Panc1 (cell line): ENCODE measurements around the gene TBC1D10B. TPM values are rescaled to one million over a fixed set of nuclear protein-coding genes. Genes with fewer than 3 reads are reported as not detected.

ENCODE experiments used
- ATAC-seq: fragments of 200-7000 bp; cut with Tn5 transposase; 2 replicates; pipeline ENCODE4 v1.9.1; 2020; ENCODE audit warnings: mild to moderate bottlenecking, moderate library complexity
- BruUV-seq: library from RNA; stranded (reverse); fragments of 400-500 nt; replicated peaks from 2 replicates; lab custom pipeline; 2021; lab: Mats Ljungman, UMichigan
- CTCF ChIA-PET: fragments of 300-600 bp; sonication (Branson Sonifier 250); formaldehyde crosslinking; loops from one replicate; lab custom pipeline; 2022; ENCODE audit warnings: antibody characterized with exemption; lab: Charles Lee
- POLR2A ChIA-PET: fragments of 300-600 bp; sonication (Branson Sonifier 250); formaldehyde crosslinking; loops from one replicate; lab custom pipeline; 2022; ENCODE audit warnings: antibody characterized with exemption; lab: Charles Lee
- DNase-seq: peaks from one replicate; pipeline ENCODE4 v3.0.0-alpha.2; 2010; ENCODE audit warnings: low read depth, low spot score
- H3K27ac ChIP-seq: 2 replicates; pipeline ENCODE4 v1.5.1; 2011; ENCODE audit warnings: mild to moderate bottlenecking, low read length, inconsistent platforms
- H3K27me3 ChIP-seq: fragments of 200-500 bp; sonication (Bioruptor generic); 2 replicates; pipeline ENCODE4 v1.6.0; 2014; ENCODE audit warnings: low read length, inconsistent platforms; ENCODE audit not compliant: control insufficient read depth, insufficient read depth
- H3K36me3 ChIP-seq: fragments of 200-500 bp; sonication (Bioruptor generic); 2 replicates; pipeline ENCODE4 v1.5.1; 2014; ENCODE audit warnings: inconsistent platforms, mild to moderate bottlenecking, low read length, moderate library complexity; ENCODE audit not compliant: control insufficient read depth, insufficient read depth
- H3K4me1 ChIP-seq: 2 replicates; pipeline ENCODE4 v1.5.1; 2011; ENCODE audit warnings: inconsistent platforms, mild to moderate bottlenecking, low read length, moderate library complexity; ENCODE audit not compliant: control insufficient read depth, insufficient read depth
- H3K4me3 ChIP-seq, 2 experiments: 2 replicates each; pipeline ENCODE4 v1.5.1; 2011 to 2012; ENCODE audit warnings: low read depth in 2 of 2, low read length in 2 of 2, mild to moderate bottlenecking in 2 of 2, inconsistent platforms in 1 of 2, moderate library complexity in 1 of 2
- H3K9me3 ChIP-seq: fragments of 200-500 bp; sonication (Bioruptor generic); 2 replicates; pipeline ENCODE4 v1.5.1; 2014; ENCODE audit warnings: low read depth, mild to moderate bottlenecking, inconsistent platforms, low read length, moderate library complexity; ENCODE audit not compliant: control insufficient read depth, insufficient read depth
- POLR2AphosphoS5 ChIP-seq: IDR thresholded peaks from 2 replicates; pipeline ENCODE4 v1.6.1; 2012; ENCODE audit warnings: mild to moderate bottlenecking, low read depth, low read length, moderate library complexity
- SIN3A ChIP-seq: IDR thresholded peaks from 2 replicates; pipeline ENCODE4 v1.6.1; 2012; ENCODE audit warnings: low read depth, mild to moderate bottlenecking, low read length, moderate library complexity, borderline replicate concordance; ENCODE audit not compliant: insufficient read depth
- TCF7L2 ChIP-seq: IDR thresholded peaks from 2 replicates; pipeline ENCODE4 v1.6.1; 2011; ENCODE audit warnings: mild to moderate bottlenecking, low read depth, low read length, inconsistent platforms
- in situ Hi-C: cut with HindIII; loops from 2 replicates; pipeline ENCODE4 v1.10.0; 2016; ENCODE audit warnings: low sequenced_read_pairs, low pct_unique_long_range_greater_than_20kb
- intact Hi-C: fragments of 100-400 bp; cut with micrococcal nuclease; formaldehyde crosslinking; loops from one replicate; pipeline ENCODE4 v1.10.0; 2022; ENCODE audit not compliant: unreplicated experiment
- total RNA-seq: library from RNA; stranded (reverse); gene quantifications from one replicate; pipeline ENCODE4 v1.2.1, GENCODE V29; 2021; ENCODE audit not compliant: unreplicated experiment
- TF ChIP-seq, protein P1 (sequence below): fragments of 450-650 bp; IDR thresholded peaks from 2 replicates; pipeline ENCODE4 v1.5.1; 2017; ENCODE audit warnings: mild to moderate bottlenecking
- TF ChIP-seq, protein P2 (sequence below), 2 experiments: IDR thresholded peaks; 2 replicates each; pipeline ENCODE4 v1.6.1; 2011 to 2012; ENCODE audit warnings: low read depth in 2 of 2, control low read depth in 1 of 2, low read length in 1 of 2, mild to moderate bottlenecking in 1 of 2, moderate library complexity in 1 of 2; ENCODE audit not compliant: insufficient read depth in 1 of 2

The TBC1D10B gene
- total RNA-seq, 1 experiment from 2014 or later = 52.6 TPM

DNA sequence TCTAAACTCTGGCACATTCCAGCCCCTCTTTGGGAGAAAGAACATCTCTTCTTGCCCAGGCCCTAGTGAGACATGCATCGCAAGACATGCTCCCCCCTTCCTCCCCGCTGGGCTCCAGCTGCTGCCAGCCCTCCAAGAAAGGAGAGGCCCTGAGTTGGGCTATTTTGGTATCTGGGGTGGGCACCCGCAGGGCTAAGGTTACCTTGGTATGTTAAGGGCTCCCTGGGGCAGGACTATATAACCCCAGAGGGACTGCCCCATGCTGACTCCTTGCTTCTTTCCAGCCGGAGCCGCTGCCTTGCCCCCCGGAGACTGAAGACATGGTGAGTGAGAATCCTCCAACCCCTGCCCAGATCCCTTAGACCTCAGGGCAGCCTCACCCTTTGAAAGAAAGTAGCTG is 4.2 kb upstream of the TBC1D10B start, which contains the start of gene MYL11:
TSS of gene MYL11 (plus strand) at position 265 of the 400 bp plus-strand sequence. CDS start at position 321, 56 bp downstream.
- peaks cover 10% of the 10 kb centered on the region for H3K4me1 ChIP-seq
- TF ChIP-seq SIN3A (no peak), TCF7L2 (no peak), POLR2AphosphoS5 (no peak)
- TF ChIP-seq, protein P1, sequence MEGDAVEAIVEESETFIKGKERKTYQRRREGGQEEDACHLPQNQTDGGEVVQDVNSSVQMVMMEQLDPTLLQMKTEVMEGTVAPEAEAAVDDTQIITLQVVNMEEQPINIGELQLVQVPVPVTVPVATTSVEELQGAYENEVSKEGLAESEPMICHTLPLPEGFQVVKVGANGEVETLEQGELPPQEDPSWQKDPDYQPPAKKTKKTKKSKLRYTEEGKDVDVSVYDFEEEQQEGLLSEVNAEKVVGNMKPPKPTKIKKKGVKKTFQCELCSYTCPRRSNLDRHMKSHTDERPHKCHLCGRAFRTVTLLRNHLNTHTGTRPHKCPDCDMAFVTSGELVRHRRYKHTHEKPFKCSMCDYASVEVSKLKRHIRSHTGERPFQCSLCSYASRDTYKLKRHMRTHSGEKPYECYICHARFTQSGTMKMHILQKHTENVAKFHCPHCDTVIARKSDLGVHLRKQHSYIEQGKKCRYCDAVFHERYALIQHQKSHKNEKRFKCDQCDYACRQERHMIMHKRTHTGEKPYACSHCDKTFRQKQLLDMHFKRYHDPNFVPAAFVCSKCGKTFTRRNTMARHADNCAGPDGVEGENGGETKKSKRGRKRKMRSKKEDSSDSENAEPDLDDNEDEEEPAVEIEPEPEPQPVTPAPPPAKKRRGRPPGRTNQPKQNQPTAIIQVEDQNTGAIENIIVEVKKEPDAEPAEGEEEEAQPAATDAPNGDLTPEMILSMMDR = no peak
- TF ChIP-seq, protein P2, sequence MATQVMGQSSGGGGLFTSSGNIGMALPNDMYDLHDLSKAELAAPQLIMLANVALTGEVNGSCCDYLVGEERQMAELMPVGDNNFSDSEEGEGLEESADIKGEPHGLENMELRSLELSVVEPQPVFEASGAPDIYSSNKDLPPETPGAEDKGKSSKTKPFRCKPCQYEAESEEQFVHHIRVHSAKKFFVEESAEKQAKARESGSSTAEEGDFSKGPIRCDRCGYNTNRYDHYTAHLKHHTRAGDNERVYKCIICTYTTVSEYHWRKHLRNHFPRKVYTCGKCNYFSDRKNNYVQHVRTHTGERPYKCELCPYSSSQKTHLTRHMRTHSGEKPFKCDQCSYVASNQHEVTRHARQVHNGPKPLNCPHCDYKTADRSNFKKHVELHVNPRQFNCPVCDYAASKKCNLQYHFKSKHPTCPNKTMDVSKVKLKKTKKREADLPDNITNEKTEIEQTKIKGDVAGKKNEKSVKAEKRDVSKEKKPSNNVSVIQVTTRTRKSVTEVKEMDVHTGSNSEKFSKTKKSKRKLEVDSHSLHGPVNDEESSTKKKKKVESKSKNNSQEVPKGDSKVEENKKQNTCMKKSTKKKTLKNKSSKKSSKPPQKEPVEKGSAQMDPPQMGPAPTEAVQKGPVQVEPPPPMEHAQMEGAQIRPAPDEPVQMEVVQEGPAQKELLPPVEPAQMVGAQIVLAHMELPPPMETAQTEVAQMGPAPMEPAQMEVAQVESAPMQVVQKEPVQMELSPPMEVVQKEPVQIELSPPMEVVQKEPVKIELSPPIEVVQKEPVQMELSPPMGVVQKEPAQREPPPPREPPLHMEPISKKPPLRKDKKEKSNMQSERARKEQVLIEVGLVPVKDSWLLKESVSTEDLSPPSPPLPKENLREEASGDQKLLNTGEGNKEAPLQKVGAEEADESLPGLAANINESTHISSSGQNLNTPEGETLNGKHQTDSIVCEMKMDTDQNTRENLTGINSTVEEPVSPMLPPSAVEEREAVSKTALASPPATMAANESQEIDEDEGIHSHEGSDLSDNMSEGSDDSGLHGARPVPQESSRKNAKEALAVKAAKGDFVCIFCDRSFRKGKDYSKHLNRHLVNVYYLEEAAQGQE (IDR thresholded peaks at IDR 0.05; ENCODE audit: insufficient read depth in 1 of 2, low read depth in 2 of 2, low read length in 1 of 2) = no peak
- no peak within 1 kb of the TSS for H3K27ac ChIP-seq
- no peaks in the 10 kb centered on the region for H3K9me3 ChIP-seq
- CTCF ChIA-PET = no interaction called here
- in situ Hi-C loops = no loop called here
- no peaks in the 10 kb centered on the region; the same call in 1 of the 2 replicates for H3K36me3 ChIP-seq
- BruUV-seq = no TSS peak
- no peak within 1 kb of the TSS for H3K4me3 ChIP-seq
- intact Hi-C loops = no loop called here
- ATAC-seq (no peak), DNase-seq (no peak)
- POLR2A ChIA-PET = interaction anchor here (0.5 kb wide), 1 partner anchor 52 kb away, joined by 14 read pairs; no protein-coding TSS in a partner anchor
- no peaks in the 10 kb centered on the region for H3K27me3 ChIP-seq

DNA sequence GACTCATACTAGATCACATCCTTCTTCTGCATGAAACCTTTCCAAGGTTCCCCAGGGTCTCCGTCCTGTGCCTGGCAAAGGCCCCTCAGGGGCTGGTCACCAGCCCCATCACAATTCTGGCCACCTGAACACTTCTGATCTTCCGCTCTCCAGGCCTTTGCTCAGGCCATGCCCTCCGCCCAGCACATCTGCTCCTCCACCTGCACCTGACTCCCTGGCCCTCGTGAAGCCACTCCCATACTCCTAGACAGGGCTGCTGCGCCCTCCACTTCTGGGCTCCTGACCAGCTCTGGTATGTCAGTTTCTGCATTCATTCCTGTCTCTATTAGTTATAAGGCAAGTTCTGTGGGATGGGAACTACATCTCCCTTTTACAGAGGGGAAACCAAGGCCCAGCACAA is 2.4 kb upstream of the TBC1D10B start:
- in situ Hi-C loops = no loop called here

More for the DNA sequence above, 2.4 kb upstream of the TBC1D10B start:
- no peak for ATAC-seq
- no peaks in the 10 kb centered on the region; the same call in 1 of the 2 replicates for H3K36me3 ChIP-seq
- H3K27me3 ChIP-seq = no peaks in the 10 kb centered on the region
- no peak overlapping the region for H3K4me3 ChIP-seq
- intact Hi-C loops = no loop called here
- H3K27ac ChIP-seq = no peak overlapping the region
- H3K9me3 ChIP-seq = no peaks in the 10 kb centered on the region
- CTCF ChIA-PET = no interaction called here
- no TSS peak for BruUV-seq
- no peak for TF ChIP-seq SIN3A
- TF ChIP-seq POLR2AphosphoS5 = no peak
- TF ChIP-seq, protein P2 (IDR thresholded peaks at IDR 0.05; ENCODE audit: insufficient read depth in 1 of 2, low read depth in 2 of 2, low read length in 1 of 2) = no peak
- no peak for TF ChIP-seq TCF7L2
- TF ChIP-seq, protein P1 = no peak
- POLR2A ChIA-PET = no interaction called here
- peaks cover 7% of the 10 kb centered on the region for H3K4me1 ChIP-seq
- DNase-seq = no peak
